Mucosa of gallbladder (tissue), 1 donor: Measurements from ENCODE around the gene IGFBP1. TPM values are rescaled to one million over a fixed set of nuclear protein-coding genes. Genes with fewer than 3 reads are reported as not detected.

ENCODE experiments used
- DNase-seq: peaks from one replicate; pipeline ENCODE4 v3.0.0-alpha.2; 2020; ENCODE audit warnings: low spot score
- total RNA-seq: library from RNA; stranded (reverse); gene quantifications from one replicate; pipeline ENCODE4 v1.2.1, GENCODE V29; 2021
- donor health status: DM: no; HTN: no; CAD: no.

IGFBP1 gene
- total RNA-seq, 1 donor from 2014 or later, result 0.20 TPM

- no peak for DNase-seq
Observed at GRCh38 chr7:45902820-45903219, 14.5 kb downstream of the IGFBP1 start.

- no peak for DNase-seq
Observed at GRCh38 chr7:45909561-45909960, 21.3 kb downstream of the IGFBP1 start.

- no peak for DNase-seq
Observed at GRCh38 chr7:45910855-45911254, 22.6 kb downstream of the IGFBP1 start.

- DNase-seq, result no peak
Observed at GRCh38 chr7:45911311-45911710, 23.0 kb downstream of the IGFBP1 start.

- no peak for DNase-seq
Observed at GRCh38 chr7:45912972-45913371, 24.7 kb downstream of the IGFBP1 start.

- DNase-seq, result no peak
Observed at GRCh38 chr7:45914911-45915310, 26.6 kb downstream of the IGFBP1 start.

GRCh38 chr7:45915606-45916005 is 27.3 kb downstream of the IGFBP1 start:
- no peak for DNase-seq

- no peak for DNase-seq
Observed at GRCh38 chr7:45917064-45917463, 28.8 kb downstream of the IGFBP1 start.

- peak; percentile 76 for DNase-seq
Observed at GRCh38 chr7:45917658-45918057, 29.4 kb downstream of the IGFBP1 start.

GRCh38 chr7:45918556-45918955 is 30.3 kb downstream of the IGFBP1 start:
- no peak for DNase-seq

- DNase-seq, result no peak
Observed at GRCh38 chr7:45919231-45919784, 31.0 kb downstream of the IGFBP1 start.

GRCh38 chr7:45919993-45920459 is 31.7 kb downstream of the IGFBP1 start:
- DNase-seq, result no peak

GRCh38 chr7:45920502-45921380 is 32.5 kb downstream of the IGFBP1 start, which contains the start of gene IGFBP3:
Gene IGFBP3, minus strand, starts transcription at chr7:45921272. Its CDS starts 132 bp downstream, at chr7:45921140.
- peak; percentile 54 for DNase-seq

GRCh38 chr7:45921381-45921698 is 33.1 kb downstream of the IGFBP1 start:
- DNase-seq, result no peak

GRCh38 chr7:45921699-45922519 is 33.6 kb downstream of the IGFBP1 start:
- peak; percentile 68 for DNase-seq

GRCh38 chr7:45922810-45923209 is 34.5 kb downstream of the IGFBP1 start:
- DNase-seq, result no peak

- peak; percentile 73 for DNase-seq
Observed at GRCh38 chr7:45923290-45923689, 35.0 kb downstream of the IGFBP1 start.

- DNase-seq, result no peak
Observed at GRCh38 chr7:45923818-45924217, 35.5 kb downstream of the IGFBP1 start.

GRCh38 chr7:45924283-45924682 is 36.0 kb downstream of the IGFBP1 start:
- DNase-seq, result no peak

GRCh38 chr7:45927721-45928120 is 39.4 kb downstream of the IGFBP1 start:
- DNase-seq, result no peak

- DNase-seq, result no peak
Observed at GRCh38 chr7:45930967-45931366, 42.7 kb downstream of the IGFBP1 start.

- DNase-seq, result no peak
Observed at GRCh38 chr7:45937301-45937700, 49.0 kb downstream of the IGFBP1 start.
